GM12873 (cell line): Measurements from ENCODE around the gene SOX11.

ENCODE experiments used
- TF ChIP-seq, protein P1 (sequence below): IDR thresholded peaks from 2 replicates; pipeline ENCODE4 v1.5.1; 2012; ENCODE audit warnings: low read depth, mild to moderate bottlenecking, moderate library complexity, low read length, control low read depth; ENCODE audit not compliant: insufficient read depth; ENCODE audit errors: missing control alignments

SOX11 gene

GRCh38 chr2:5699963-5700362 is 7.8 kb downstream of the SOX11 start:
- TF ChIP-seq, protein P1, sequence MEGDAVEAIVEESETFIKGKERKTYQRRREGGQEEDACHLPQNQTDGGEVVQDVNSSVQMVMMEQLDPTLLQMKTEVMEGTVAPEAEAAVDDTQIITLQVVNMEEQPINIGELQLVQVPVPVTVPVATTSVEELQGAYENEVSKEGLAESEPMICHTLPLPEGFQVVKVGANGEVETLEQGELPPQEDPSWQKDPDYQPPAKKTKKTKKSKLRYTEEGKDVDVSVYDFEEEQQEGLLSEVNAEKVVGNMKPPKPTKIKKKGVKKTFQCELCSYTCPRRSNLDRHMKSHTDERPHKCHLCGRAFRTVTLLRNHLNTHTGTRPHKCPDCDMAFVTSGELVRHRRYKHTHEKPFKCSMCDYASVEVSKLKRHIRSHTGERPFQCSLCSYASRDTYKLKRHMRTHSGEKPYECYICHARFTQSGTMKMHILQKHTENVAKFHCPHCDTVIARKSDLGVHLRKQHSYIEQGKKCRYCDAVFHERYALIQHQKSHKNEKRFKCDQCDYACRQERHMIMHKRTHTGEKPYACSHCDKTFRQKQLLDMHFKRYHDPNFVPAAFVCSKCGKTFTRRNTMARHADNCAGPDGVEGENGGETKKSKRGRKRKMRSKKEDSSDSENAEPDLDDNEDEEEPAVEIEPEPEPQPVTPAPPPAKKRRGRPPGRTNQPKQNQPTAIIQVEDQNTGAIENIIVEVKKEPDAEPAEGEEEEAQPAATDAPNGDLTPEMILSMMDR, result no peak

DNA sequence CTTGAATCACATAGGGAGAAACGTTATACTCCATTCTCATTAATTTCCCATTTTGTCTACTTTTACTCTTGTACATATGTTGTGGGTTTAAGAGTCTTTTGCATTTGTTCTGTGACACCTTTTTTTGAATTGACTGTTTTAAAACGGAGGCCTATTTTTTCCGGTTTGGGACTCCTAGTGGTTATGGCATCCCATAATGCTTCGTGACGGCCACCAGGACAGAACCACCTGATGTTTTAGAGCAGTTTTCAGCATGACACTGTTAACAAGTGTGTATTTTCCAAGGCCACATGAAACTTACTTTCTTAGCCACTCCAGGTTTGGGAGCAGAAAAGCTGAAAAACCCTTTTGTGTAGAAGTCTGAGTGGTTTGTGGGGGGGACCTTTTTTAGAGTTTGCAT is 8.4 kb downstream of the SOX11 start:
- TF ChIP-seq, protein P1, result no peak

DNA sequence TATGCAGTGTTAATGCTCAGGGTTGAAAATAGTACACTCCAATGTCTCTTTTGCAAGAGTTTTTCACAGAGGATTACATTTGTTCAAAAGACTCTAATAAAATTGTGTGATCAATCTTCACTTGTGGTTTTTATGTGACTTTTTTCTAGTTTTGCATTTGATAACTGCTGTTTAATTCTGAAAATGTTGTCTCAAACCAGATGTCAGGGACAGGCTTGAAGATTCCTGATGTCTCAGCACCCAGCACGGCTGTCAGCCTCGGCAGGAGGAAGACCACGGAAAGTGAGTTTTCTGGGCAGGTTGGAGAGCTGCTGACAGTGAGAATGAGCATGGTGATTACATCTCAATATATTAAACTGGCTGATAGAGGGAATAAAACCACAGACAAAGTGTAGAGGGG is 9.1 kb downstream of the SOX11 start:
- TF ChIP-seq, protein P1, result no peak

- TF ChIP-seq, protein P1, result no peak
Measured at GRCh38 chr2:5703166-5703565, 11.0 kb downstream of the SOX11 start.

- TF ChIP-seq, protein P1, result no peak
Measured at GRCh38 chr2:5705490-5705889, 13.3 kb downstream of the SOX11 start.

DNA sequence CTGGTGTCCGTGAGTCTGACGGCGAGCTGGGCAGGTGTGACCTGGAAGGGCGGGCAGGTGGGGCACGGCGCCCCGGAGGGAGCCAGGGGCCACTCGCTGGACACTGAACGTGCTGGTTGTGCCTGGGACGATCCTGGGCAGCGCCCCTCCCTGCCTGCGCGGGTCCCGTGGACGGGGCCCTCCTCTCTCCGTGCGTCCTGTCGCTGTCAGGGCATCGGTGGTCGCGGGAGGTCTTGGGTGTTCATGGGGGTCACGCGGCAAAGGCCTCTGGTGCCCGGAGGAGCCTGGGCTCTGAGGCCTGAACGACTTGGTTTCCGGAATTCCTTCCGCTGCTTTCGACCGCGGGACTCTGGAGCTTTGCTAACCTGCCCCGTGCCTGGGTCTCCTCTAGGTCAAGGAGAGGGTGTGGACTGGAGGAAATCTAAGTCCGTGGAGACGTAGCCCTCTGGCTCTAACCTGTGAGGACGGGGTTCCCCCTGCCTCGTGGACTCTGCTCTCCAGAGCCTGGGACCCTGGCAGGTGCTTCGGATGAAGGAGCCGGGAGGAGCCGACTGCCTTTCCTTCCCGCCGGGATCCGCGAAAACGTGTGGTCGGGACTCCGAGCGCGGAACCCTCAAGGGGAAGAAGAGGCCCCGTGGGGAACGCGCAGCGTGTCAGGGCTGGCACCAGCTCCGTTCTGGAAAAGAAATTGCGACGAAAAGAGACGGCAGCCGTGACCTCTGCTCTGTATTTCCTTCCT is 14.7 kb downstream of the SOX11 start:
- TF ChIP-seq, protein P1, result no peak

- TF ChIP-seq, protein P1, result no peak
Measured at GRCh38 chr2:5710615-5711014, 18.4 kb downstream of the SOX11 start.

GRCh38 chr2:5713101-5713500 is 20.9 kb downstream of the SOX11 start:
- TF ChIP-seq, protein P1, result no peak
